HG03575 (cell line): ENCODE data around the gene IQCM.

Experiments
- ATAC-seq: cut with Tn5 transposase; IDR thresholded peaks from one replicate; pipeline ENCODE4 v1.9.1; 2021; ENCODE audit not compliant: unreplicated experiment, insufficient number of reproducible peaks, low FRiP score; ENCODE audit errors: extremely low read depth

IQCM gene

GRCh38 chr4:149718500-149718899 is 97.1 kb downstream of the IQCM start:
- ATAC-seq: no peak

DNA sequence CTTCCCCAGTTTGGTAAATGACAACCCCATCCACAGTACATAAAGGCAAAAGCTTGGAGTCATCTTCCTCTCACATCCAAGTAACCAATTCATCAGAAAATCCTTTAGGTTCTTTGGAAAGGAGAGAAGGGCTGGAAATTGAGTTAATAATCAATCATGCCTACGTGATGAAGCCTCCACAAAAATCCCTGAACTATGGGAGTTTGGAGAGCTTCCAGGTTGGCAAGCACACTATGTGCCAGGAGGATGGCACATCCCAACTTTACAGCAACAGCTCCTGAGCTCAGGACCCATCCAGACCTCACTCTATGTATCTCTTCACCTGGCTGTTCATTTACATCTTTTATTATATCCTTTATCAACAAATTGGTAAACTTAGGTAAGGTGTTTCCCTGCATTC is 98.9 kb downstream of the IQCM start:
- no peak for ATAC-seq

GRCh38 chr4:149715822-149716585 is 99.6 kb downstream of the IQCM start:
- no peak for ATAC-seq

- ATAC-seq: no peak
These were observed 102.6 kb downstream of the IQCM start for GRCh38 chr4:149713031-149713430.

DNA sequence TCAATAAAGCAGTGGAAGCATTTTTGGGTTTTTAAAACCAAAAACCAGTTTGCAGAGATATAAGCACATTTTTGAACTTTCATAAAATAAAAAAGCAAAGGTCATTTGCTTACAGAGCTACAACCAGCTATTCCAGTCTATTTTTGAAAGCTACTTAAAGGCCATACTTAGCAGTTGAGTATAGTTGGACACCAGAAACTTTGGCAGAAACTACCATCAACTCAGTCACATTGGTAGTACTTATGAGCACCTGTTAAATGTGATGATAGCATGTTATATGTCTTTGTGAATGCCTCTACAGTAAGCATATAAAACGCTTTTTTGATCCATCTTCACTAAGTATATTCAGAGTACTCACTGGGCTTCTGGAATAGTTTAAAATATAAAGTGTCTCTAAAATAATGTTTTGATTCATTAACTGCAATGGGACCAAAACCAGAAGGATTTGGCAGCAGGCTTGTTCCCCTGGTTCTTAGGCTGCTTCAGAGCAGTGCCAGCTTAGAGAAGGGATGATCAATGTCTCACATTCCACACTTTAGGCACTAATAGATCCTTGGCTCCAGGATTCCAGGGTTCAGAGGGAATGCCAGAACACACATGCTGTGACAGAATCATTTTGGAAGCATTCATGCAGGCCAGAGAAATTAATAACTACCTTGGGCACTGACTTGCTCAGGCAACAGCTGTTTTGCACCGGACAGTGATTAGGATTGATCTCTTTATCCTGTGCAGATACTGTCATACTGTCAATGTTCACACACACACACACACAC is 103.9 kb downstream of the IQCM start:
- ATAC-seq: no peak

DNA sequence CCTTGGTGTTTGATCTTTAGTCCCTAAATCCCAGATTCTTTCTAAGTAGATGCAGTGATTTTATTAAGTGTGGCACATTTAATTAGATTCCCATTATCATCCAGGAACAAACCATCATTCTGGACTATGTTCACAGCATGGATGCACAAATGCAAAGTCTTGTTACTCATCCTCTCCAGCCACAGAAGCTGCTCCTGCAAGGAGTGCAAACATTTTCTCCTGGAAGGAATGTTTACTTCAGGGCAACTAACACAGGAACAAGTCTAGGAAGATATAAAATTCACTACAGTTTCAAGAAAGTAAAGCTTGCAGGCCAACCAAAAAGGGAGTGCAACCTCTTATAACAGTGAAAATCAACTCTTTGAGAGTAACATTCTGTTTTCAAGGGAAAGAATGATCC is 106.0 kb downstream of the IQCM start:
- no peak for ATAC-seq

DNA sequence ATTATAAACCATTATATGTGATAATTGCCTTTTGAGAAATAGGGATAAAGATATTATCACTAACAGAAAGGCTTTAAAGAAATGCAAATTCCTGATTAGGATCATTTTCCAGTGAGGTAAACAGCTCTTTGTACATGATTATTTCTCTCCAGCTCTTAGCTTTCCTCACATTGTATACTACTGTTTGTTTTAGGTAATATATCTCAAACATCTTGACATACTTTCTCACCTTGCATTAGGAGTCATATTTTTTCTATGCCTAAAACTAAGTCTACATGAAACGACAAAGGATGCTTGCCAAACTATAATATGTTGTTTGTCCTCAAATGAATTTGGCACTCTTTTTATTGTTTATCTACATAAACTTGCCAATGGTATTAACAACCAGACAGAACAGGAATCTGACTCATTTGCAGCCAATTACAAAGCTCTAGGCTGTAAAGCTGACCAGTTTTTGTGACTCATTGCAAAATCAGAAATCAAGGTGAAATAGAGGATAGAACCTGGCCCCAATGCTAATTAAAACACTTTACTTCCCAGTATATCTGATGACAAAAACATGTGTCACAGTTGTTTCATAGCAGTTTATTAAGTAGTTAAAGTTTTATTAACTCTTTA is 107.0 kb downstream of the IQCM start:
- ATAC-seq: no peak

- ATAC-seq: no peak
These were observed 107.8 kb downstream of the IQCM start for GRCh38 chr4:149707862-149708261.

- ATAC-seq: no peak
These were observed 108.7 kb downstream of the IQCM start for GRCh38 chr4:149706942-149707341.

GRCh38 chr4:149702414-149703293 is 113.0 kb downstream of the IQCM start:
- ATAC-seq: no peak

DNA sequence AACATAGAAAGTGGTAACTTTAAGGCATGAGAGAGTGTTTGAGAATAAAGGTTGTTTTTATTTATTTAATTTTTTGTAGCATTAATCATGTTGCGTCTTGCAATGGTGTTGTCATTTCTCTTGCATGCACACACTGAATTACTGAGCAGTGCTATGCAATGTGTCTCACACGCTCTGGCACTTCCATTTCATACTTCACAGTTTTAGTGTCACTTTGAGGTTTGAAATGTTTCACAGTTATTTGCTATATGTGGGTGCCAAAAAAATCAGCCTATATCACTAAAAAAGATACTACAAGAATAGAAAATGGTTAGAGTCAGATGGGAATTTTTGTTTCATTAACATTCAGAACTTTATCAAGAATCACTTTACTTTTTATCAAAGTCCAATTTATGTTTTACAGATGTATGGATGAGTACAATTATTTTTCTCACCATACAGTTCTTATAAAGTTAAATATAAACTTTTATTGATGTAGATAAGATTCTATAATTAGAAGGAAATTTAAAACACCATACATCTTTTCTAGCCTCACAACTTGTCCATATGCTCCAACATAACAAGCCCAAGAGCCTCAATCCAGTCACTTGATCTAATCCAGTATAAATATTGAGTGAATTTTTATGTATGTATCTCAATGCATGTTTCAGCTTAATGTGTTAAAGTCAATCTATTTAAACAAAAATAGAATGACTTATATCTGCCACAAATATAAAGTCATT is 114.0 kb downstream of the IQCM start:
- no peak for ATAC-seq

GRCh38 chr4:149700272-149700671 is 115.4 kb downstream of the IQCM start:
- ATAC-seq: no peak

- ATAC-seq: no peak
These were observed 116.0 kb downstream of the IQCM start for GRCh38 chr4:149699642-149700041.

DNA sequence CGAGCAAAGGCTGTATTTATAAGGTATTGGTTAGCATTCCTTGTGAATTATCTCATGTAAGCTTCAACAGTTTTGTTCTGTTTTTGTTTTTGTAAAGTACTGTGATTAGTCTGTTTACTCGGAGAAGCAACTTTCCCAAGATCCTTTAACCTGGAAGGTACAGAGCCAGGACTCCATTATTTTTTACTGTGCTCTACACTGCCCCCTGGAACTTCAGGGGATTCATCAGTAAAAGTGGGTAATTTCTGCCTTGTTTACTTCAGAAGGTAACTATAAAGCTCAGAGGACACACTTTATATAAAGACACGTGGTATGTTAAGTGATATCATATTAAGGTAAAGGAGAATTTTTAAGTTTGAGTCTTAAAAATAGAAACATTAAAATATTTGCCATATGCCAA is 124.9 kb downstream of the IQCM start:
- no peak for ATAC-seq

DNA sequence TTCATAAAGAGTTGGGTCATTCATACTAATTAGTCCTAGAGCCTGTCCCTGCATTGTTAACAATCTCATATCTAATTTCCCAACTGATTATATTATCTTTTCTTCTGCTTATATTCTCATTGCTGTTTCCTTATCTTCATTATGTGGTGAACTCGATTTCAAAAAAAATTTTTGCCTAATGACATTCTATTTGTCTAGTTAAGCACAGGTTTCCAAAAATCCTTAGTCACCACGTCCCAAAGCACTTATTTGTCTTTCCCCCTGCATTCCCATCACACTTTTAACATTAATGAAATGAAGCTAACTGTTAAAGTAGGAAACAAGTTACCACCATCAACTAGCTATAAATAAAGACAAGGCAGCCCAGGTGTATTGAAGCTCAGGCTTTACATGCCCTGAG is 131.1 kb downstream of the IQCM start:
- ATAC-seq: no peak

DNA sequence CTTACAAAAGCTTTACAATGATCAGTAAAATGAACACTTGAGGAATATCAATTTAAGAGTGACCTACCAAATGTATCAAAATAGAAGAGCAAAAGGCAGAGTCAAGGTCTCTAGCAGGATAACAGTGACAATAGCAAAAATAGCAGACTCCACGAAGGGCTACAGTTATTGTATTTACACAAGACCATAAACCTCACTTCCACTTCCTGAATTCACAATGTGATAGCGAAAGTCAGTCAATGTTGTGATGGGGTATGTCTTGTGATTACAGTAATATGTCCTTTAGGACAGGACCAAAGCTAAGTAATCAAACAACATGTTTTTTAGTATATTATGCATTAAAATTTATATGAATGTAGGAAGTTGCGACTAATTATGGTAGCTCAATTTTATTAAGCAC is 139.6 kb downstream of the IQCM start:
- ATAC-seq: no peak

- ATAC-seq: no peak
These were observed 169.9 kb downstream of the IQCM start for GRCh38 chr4:149645790-149646189.

DNA sequence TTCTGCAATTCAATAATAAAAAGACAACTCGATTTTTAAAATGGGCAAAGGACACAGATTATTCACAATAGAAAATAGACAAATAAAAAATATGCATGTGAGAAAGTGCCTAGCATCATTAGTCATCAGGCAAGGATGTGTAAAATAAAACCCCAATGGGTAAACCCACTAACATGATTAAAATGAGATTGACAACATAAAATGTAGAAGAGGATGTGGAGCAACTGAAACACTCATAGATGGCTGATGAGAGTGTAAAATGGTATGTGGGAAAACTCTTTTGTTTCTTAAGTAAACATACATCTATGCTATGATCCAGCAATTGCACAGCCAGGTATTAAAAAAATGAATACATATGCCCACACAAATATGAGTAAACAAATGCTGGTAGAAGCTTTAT is 177.6 kb downstream of the IQCM start:
- no peak for ATAC-seq

- no peak for ATAC-seq
These were observed 181.3 kb downstream of the IQCM start for GRCh38 chr4:149634368-149634767.
